Osteocyte (in vitro differentiated cells): ENCODE data around the gene IL4. TPM values are rescaled to one million over a fixed set of nuclear protein-coding genes. Genes with fewer than 3 reads are reported as not detected.

Experiments
- DNase-seq: peaks from one replicate; pipeline ENCODE4 v3.0.0; 2021; ENCODE audit warnings: mixed read lengths; ENCODE audit not compliant: unreplicated experiment; ENCODE audit errors: extremely low spot score
- H3K27ac Mint-ChIP-seq: one replicate; pipeline ENCODE4 v1.8.0; 2021; ENCODE audit warnings: mild to moderate bottlenecking, mixed read lengths; ENCODE audit not compliant: unreplicated experiment
- H3K27me3 Mint-ChIP-seq: one replicate; pipeline ENCODE4 v1.8.0; 2021; ENCODE audit warnings: mixed read lengths; ENCODE audit not compliant: unreplicated experiment
- H3K36me3 Mint-ChIP-seq: one replicate; pipeline ENCODE4 v1.8.0; 2021; ENCODE audit warnings: mixed read lengths; ENCODE audit not compliant: unreplicated experiment
- H3K4me1 Mint-ChIP-seq: one replicate; pipeline ENCODE4 v1.8.0; 2021; ENCODE audit warnings: mixed read lengths; ENCODE audit not compliant: unreplicated experiment
- H3K4me3 Mint-ChIP-seq: one replicate; pipeline ENCODE4 v1.8.0; 2021; ENCODE audit warnings: mild to moderate bottlenecking, moderate library complexity, mixed read lengths; ENCODE audit not compliant: unreplicated experiment
- H3K9me3 Mint-ChIP-seq: one replicate; pipeline ENCODE4 v1.8.0; 2021; ENCODE audit warnings: mixed read lengths; ENCODE audit not compliant: unreplicated experiment
- CTCF ChIP-seq: fragments of 200-600 bp; sonication (generic); IDR thresholded peaks from 2 replicates; pipeline ENCODE4 v1.5.0; 2021; ENCODE audit warnings: antibody characterized with exemption, mild to moderate bottlenecking, moderate library complexity
- total RNA-seq: library from RNA; stranded (reverse); gene quantifications from 2 replicates; pipeline ENCODE4 v1.2.1, GENCODE V29; 2021

The IL4 gene
- total RNA-seq, 1 donor from 2014 or later, result not detected

DNA sequence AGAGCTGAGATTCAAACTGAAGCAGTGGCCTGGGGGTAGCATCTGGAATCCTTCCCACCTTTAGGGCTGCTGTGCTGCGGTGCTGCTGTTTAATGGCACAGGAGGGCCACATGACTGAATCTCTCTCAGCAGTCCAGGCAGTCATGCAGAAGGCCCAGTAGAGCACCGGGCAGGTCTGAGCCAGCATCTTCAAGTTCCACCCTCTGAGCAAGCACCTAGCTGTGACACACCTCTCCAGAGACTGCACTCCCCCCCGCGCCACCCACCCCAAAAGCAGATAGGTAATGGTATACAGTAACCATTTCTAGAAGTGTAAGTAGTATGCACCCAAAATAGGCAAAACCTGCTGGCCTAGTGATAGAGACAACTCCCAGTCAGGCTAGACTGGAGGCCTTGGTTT, 8.2 kb downstream of the IL4 start:
- no peak overlapping the region for H3K27ac Mint-ChIP-seq
- H3K9me3 Mint-ChIP-seq, result no peaks in the 10 kb centered on the region
- DNase-seq, result peak; percentile 66
- H3K36me3 Mint-ChIP-seq, result peaks cover 1% of the 10 kb centered on the region
- H3K4me3 Mint-ChIP-seq, result no peak overlapping the region
- peaks cover 21% of the 10 kb centered on the region for H3K4me1 Mint-ChIP-seq
- H3K27me3 Mint-ChIP-seq, result no peaks in the 10 kb centered on the region
- no peak for TF ChIP-seq CTCF

DNA sequence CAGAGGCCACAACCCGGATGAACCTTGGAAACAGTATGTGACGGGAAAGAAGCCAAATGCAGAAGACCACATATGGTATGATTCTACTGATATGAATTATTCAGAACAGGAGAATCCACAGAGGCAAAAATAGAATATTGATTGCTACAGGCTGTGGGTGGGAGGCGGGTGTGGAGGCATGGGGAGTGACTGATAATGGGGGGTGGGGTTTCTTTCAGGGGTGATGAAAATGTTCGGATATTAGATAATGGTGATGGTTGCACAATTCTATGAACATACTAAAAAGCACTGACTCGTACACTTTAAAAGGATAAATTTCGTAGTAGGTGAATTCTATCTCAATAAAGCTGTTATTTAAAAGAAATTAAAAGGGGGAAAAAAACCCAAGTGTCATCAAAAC, 10.7 kb downstream of the IL4 start:
- H3K9me3 Mint-ChIP-seq, result no peaks in the 10 kb centered on the region
- TF ChIP-seq CTCF, result no peak
- H3K4me1 Mint-ChIP-seq, result peaks cover 7% of the 10 kb centered on the region
- H3K27ac Mint-ChIP-seq, result no peak overlapping the region
- DNase-seq, result no peak
- no peak overlapping the region for H3K4me3 Mint-ChIP-seq
- peaks cover 1% of the 10 kb centered on the region for H3K36me3 Mint-ChIP-seq
- no peaks in the 10 kb centered on the region for H3K27me3 Mint-ChIP-seq

DNA sequence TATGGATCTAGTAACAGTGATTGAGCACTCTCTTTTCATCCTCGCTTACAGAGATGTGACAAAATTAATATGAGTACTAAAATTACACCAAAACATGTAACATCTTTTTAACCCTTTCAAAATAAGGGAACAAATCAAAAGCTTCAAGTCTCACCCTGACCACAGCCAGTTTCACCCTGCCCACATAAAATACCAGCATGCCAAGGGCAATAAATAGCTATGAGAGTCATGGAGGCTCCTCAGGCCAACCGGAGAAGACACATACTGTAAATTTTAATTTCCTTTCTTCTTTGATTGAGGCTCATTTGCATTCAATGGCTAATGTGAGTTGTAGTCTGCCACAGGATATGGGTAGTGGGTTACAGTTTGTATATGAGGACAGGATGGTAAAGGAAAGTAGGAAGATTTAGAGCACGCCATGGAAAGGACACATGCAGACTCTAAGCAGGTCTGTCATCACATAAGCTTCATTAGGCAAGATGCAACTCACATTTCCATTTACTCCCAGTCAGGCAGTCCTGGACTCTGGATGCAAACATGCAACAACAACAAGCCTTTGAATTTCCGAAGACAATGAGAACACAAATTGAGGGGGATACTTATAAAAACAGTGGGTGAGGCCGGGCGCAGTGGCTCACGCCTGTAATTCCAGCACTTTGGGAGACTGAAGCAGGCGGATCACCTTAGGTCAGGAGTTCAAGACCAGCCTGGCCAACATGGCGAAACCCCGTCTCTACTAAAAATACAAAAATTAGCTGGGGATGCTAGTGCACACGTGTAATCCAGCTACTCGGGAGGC, 11.3 kb downstream of the IL4 start:
- Mint-ChIP-seq H3K9me3 (no peaks in the 10 kb centered on the region), H3K27me3 (no peaks in the 10 kb centered on the region), H3K4me1 (peaks cover 3% of the 10 kb centered on the region), H3K27ac (no peak overlapping the region), H3K4me3 (no peak overlapping the region), H3K36me3 (peaks cover 1% of the 10 kb centered on the region)
- no peak for TF ChIP-seq CTCF
- DNase-seq, result no peak

DNA sequence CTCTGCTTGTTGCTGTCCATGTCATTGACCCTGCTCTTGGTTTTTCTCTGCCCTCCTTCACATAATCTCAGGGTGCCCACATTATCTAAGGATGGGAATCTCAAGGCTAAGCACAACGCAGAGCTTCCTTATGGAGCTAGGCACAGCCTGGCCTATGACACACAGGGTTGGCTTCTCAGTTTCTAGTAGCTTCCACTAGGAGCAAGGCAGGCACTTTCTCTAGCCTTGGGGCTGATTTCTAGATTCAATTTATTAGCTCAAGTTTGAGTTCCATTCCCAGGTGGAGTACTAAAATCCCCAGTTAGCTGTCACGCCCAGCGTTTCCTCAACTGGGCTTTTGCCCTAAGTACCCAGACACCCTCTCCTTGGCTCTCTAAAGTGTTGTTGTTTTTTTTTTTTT, 12.4 kb downstream of the IL4 start:
- Mint-ChIP-seq H3K36me3 (peaks cover 1% of the 10 kb centered on the region), H3K9me3 (no peaks in the 10 kb centered on the region), H3K27me3 (no peaks in the 10 kb centered on the region), H3K27ac (no peak overlapping the region), H3K4me1 (no peaks in the 10 kb centered on the region), H3K4me3 (no peak overlapping the region)
- no peak for DNase-seq
- TF ChIP-seq CTCF, result no peak

GRCh38 chr5:132687995-132688394, 14.2 kb downstream of the IL4 start:
- Mint-ChIP-seq H3K4me3 (no peak overlapping the region), H3K4me1 (no peaks in the 10 kb centered on the region), H3K9me3 (no peaks in the 10 kb centered on the region), H3K36me3 (peaks cover 4% of the 10 kb centered on the region), H3K27ac (no peak overlapping the region), H3K27me3 (no peaks in the 10 kb centered on the region)
- DNase-seq, result peak; percentile 71
- no peak for TF ChIP-seq CTCF
